T-helper 1 cell treated with Interleukin-12 subunit alpha and Interleukin-12 subunit beta and Interleukin-4 antibody, amounts not matched to agents 30 ng/mL and 1 ng/mL, for 36 hours (primary cell): ENCODE data around the gene BDKRB2. TPM values are rescaled to one million over a fixed set of nuclear protein-coding genes. Genes with fewer than 3 reads are reported as not detected.

Experiments
- intact Hi-C: fragments of 100-400 bp; cut with micrococcal nuclease; formaldehyde crosslinking; loops from one replicate; pipeline ENCODE4 v1.15.1; 2024
- total RNA-seq: library from RNA; stranded (reverse); gene quantifications from 2 replicates; pipeline ENCODE4 v1.2.3, GENCODE V29; 2022

The BDKRB2 gene
- total RNA-seq, 1 donor from 2014 or later = not detected

DNA sequence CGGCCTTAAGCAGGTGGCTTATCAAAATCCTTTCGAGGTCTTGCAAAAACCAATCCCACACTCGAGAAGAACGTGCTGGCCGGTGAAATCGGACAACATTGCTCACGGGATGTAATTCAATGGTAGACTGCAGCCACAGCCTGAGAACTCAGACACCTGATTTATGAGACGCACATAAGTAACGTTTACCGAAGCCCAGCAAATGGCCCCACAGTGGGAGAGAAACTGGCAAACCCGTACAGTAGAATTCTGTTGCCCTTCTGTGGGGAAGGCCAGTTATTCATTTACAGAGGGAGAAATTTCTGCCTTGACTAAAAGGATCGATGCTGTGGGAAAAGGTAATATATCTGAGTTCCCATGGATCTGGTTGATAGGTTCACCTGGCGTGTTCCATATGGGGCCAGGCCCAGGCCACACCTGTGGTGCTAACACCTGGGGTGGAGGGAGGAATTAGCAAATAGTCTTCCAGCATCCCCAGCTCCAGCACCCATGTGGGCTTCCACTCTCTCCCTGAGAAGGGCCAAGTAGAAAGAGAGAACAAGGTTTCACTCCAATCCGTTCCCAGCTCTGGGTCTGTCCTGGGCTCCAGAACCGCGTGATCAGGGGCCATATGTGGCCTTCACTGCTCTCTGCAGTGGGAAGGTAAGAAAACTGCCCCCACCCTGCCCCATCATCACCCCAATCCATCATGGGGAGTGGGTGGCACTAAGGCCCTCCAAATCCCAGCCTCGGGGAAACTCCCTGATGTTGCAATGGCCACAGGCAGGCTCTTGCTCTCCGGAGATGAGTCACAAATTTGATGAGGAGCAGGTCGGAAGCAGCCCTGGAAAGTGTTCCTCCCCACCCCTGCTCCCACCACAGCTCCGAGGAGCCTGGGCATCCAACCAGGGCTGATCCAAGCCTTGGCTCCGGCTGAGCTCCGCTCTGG, 64.1 kb downstream of the BDKRB2 start:
- intact Hi-C loops = loop anchor here (1.0 kb wide), 1 partner anchor 31 kb away; no protein-coding TSS in a partner anchor

DNA sequence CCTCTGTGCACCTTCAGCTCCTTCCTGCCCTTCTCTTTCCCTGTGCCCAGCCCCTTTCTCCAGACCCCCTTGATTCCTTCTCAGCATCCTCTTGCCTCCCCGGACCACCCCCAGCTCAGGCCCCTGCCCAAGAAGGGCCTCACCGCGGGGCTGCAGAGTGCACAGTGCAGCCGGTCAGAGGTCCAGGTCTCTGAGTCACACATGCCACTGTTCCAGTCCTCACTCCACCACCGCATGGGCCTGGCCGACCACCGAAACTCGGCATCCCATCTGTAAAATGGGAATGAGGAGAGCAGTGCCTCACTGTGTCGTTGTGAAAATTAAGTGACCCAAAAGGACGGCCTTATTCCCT, 64.7 kb downstream of the BDKRB2 start:
- intact Hi-C loops = loop anchor here (1.0 kb wide), 1 partner anchor 32 kb away; no protein-coding TSS in a partner anchor

DNA sequence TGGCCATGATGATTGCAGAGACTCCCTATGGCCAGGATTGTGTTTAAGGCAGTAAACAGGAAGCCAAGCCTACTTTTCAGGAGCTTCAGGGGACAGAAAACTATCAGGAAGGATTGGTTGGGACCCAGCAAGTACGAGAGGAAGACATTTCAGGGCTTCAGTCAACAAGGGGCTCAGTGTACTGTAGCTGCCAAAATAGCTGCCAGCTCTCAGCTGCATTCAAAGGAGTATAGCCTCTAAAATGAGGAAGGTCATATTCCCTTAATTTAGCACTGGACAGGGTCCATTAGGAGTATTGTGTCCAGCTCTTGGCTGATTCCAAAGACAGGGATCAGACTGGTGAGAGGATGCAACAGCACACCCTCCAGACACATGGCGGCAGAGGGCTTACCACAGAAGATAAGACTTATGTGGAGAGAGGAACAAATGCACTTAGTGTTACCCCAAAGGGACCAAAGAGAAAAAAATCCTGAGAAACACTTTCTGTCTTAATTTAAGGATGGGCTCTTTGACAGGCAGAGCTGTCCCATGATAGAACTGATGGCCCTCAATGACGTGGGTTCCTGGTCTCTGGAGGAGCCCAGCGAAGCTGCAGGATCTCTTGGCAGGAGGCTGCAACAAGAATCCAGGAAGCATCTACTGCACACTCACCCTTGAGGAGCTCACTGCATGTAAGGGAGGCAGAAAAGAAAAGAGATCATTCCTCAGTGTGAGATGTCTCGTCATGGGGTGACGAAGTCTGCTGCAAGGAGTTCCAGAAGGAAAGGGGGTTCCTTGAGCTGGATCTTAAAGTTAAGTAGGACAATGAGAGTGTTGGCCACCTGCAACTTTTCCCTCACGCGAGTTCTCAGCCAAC, 66.2 kb downstream of the BDKRB2 start:
- intact Hi-C loops = loop anchor here (10.0 kb wide), 1 partner anchor 276 kb away; no protein-coding TSS in a partner anchor

DNA sequence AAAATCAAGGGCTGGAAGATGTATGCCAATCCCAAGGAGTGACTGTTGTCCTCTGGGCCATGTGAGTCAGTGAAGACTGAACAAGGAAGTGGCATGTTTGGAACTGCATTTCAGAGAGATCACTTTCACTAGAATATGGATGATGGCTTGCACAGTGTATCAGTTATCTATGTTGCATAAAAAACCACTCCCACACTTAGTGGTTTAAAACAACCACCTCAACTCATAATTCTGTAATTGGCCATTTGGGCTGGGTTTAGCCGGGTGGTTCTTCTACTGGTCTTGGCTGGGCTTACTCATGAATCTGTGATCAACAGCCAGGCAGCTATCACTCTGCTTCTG, 66.8 kb downstream of the BDKRB2 start:
- intact Hi-C loops = loop anchor here (10.0 kb wide), 1 partner anchor 277 kb away; no protein-coding TSS in a partner anchor

DNA sequence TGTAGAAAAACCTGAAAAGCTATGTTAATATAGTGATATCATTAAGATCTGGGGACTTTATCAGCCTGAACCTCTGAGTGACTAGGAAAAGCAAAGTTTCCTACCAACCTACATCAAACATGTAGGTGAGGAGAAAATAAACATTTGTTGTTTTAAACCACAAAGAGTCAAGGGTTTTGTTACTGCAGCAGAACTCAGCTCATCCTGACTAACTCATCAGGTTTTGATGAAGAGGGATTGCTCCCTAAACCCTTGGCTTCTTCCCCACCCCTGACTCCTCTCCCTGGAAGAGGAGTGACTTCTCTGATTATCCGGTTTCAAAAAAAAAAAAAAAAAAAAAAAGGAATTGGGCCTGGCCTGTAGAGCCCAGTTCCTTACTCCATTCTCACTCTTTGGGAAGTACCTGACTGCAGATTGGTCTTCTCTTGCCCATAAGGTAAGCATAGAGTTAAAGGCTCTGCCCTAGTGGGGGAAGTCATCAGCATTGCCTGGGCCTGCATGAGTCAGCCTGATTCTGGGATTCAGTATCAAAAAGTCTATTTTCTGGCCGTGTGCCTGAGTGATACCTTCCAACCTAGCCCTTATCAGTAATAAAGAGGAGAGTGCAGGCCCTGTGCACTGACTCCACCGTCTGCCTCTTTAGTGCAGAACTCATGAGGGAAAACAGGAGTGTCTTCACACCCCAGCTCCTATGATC, 68.3 kb downstream of the BDKRB2 start:
- intact Hi-C loops = loop anchor here (10.0 kb wide), 1 partner anchor 278 kb away; no protein-coding TSS in a partner anchor

DNA sequence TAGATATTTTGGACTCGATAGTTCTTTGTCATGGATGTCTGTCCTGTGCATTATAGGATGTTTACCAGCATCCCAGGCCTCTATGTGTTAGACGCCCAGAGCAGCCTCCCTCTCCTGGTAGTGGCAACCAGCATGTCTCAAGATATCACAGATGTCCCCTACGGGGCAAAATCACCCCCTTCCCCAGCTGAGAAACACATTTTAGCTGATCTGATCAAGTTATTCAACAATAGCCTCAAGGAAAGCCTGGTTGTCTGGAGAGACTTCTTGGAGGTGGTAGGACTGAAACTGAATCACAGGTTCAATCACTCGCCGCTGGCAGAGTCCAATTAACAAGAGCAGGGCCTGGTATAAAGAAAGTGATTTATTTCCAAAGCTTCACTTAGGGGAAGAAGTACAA, 69.0 kb downstream of the BDKRB2 start:
- intact Hi-C loops = loop anchor here (10.0 kb wide), 1 partner anchor 279 kb away; no protein-coding TSS in a partner anchor

DNA sequence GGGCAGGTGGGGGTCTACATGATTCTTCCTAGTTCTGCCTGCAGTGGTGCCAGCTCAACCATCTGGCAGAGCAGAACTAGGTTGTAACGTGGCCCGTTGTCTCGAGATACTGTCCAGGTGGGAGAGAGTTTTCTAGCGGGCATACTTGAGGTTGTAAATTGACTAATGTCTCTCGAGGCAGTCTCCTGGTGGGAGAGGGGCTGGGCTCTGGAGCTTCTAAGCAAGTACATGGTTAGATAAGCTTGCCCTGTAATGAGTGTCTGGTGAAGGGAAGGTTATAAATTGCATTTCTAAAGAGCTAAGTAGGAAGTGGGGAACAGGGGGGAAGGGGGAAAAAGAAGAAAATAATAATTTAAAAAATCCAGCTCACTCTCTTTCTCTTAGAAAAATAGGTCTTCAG, 69.5 kb downstream of the BDKRB2 start:
- intact Hi-C loops = loop anchor here (10.0 kb wide), 1 partner anchor 279 kb away; no protein-coding TSS in a partner anchor

DNA sequence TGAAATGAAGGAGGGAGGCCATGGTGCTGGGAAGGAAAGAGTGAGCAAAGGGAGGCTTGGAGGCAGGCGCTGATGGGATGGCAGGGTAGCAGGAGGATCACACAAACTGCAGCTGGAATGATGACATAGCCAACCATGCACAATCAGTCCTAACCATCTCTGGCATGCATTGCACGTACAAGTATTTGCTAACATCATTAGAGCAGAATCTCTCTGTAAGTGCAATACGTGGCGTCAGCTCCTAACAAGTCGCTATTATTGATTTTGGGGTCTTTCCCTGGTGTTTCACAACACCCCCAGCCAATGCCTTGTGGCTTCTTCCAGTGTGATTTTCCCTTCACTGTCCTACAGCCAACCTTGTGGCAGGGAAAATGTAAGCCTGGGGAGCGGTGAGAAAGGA, 69.9 kb downstream of the BDKRB2 start:
- intact Hi-C loops = loop anchor here (10.0 kb wide), 1 partner anchor 280 kb away; no protein-coding TSS in a partner anchor

DNA sequence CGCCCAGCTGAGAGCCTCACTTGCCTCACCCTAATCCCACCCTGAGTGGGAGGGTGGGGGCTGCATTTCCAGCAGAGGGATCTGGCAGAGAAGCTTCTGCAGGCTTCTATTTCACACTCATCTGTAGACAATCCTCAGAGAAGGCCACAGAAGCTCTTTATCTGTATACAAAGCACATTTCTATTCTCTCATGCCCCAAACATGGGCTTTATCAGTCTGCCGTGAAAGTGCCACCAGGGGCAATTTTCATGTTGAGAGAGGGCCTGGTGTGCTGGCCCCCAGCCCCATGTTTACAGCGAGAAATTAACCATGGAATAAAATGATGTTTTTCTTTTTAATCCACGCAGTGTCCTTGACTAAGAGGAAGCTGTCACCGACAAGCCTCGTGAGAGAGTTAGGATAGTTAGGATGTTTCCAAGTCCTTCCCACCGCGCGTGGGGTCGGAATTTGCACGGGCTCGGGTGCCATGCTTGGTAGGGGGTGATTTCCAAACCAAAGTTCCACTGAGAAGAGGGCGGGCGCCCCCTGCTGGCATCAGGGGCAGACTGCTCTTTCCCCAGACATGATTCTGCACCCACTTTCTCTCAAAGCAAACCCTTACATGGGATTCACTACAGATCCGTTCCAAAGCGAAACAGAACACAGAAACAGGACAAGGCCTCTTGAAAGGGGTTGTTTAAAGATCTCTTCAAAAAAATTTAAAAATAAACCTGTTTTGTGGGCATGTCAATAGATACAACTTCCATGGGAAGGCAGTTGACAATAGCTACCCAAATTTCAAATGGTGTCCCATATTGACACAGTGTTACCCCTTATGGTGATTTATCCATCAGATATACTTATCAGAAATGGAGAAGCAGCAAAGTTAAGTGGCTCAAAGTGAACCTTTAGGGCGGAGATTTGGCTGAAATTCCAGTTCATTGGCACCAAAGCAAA, 70.8 kb downstream of the BDKRB2 start:
- intact Hi-C loops = loop anchor here (1.0 to 10.0 kb wide), 4 partner anchors 175 to 714 kb away; no protein-coding TSS in a partner anchor

DNA sequence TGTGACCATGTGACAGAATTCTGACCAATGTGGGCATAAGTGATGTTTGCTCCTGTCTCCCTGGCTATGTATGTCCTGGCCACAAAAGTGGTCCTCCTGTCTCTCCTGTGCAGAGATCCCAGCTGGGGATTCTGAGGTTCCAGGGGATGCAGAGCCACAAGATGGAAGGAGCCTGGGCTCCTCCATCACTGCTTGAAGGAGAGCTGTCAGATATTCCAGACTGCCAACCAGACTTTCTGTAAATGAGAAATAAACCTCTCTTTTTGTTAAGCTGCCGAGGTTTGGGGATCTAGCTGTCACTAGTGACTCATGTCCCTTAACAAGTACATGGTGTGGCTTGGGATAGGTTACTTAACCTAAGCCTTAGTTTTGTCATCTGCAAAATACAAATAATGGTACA, 73.3 kb downstream of the BDKRB2 start:
- intact Hi-C loops = loop anchor here (5.0 to 10.0 kb wide), 2 partner anchors 221 to 283 kb away; no protein-coding TSS in a partner anchor

DNA sequence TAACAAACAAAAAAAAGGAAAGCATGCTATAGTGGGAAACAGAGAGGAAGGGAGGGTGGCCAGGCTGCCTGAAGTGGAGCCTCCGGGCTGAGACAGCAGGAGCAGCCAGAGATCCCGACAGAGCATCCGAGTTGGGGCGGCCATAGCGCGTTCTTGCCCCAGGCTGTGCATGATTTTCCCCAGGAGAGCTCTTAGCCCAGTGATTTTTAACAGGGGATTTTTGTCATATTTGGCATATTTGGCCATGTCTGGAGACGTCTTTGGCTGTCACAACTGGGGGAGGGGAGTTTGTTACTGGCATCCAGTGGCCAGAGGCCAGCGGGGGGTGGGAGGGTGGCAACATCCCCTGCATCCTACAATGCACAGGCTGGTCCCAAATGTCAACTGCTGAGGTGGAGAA, 74.9 kb downstream of the BDKRB2 start:
- intact Hi-C loops = loop anchor here (5.0 to 10.0 kb wide), 2 partner anchors 222 to 285 kb away; no protein-coding TSS in a partner anchor

DNA sequence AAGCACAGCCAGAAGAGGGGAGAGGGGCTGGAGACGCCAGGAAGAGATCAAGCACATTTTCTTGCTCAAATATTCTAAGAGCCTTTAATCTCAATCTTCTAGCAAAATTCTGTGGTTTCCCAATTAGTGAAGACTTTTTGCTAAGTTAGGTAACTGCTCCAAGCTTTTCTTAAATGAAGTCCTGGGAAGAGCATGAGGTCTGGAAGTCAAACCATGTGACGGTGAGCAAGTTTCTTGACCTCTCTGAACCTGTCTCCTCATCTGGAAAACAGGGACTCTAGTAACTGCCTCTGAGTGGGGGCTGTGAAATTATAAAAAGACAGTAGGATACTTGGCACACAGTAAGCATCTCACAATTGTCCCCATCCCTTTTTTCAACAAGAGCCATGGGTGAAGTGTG, 75.5 kb downstream of the BDKRB2 start:
- intact Hi-C loops = no loop called here

DNA sequence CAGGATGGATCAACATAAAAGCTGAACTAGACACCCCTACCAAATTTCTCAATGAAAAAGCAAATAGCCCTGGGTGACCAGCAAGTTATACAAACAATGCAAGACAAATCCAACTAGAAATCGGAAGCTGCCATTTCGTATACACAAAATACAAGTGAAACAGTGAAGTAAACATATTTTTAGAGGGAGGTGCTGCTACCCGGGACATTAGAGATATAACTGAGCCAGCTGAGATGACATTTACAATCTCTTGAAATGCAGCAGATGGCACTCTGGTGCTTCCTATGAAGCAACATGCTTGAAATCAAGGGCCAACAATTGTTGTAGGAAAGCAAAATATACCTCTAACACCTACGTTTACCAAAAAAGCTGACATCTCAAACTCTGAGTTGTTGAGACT, 76.8 kb downstream of the BDKRB2 start:
- intact Hi-C loops = no loop called here

DNA sequence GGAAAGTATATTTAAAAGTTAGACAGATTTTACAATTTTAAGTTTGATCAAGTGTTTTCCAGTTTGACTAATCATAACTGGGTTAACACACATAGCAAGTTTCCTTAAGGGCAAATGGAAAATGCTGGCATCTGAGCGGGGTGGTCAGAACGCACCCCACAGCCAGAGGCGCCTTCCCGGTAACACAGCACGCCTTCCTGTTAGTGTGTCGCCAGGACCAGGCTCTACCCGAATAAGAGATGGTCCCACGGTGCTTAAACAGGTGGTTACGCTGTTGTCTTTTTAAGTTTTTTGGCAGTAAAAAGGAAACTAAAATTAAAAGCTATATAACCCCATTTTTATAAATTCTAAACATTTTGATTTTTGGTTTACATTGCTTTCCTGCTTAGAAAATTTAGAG, 79.4 kb downstream of the BDKRB2 start:
- intact Hi-C loops = no loop called here

DNA sequence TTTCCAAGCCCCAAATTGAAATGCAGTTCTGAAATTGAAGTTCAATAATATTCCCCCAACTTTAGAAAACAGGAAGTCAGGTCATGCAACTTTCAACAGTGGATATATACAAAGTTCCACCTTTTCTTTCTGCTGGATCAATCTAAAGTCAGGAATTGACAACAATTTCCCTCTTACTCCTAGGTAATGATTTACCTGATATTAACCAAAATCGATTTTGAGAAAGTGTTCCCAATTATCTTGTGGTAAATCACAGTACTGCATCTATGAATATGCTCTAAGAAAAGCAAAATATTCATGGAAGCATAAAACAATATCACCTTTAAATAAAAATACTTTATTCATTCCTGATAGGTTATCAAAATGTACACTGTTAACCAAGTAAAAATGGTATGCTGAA, 79.8 kb downstream of the BDKRB2 start:
- intact Hi-C loops = no loop called here

DNA sequence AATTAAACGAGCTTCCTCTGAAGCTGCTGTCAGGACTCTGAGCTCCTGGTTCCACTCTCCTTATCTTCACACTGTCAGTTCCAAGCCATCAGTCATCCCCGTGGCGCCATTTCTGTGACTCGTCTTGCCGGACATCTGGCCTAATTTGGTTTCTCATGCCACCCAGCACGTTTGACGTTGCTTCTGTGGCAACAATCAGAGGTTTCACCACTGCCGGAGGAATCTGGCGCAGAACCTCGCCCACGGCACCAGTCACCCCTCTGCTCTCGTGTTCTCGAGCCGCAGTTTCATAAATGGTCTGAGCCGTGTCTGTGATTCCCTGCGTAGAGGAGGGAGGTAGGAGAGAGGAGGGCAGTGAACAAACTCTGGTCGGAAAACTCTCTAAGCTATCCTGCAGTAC, 81.0 kb downstream of the BDKRB2 start:
- intact Hi-C loops = no loop called here

DNA sequence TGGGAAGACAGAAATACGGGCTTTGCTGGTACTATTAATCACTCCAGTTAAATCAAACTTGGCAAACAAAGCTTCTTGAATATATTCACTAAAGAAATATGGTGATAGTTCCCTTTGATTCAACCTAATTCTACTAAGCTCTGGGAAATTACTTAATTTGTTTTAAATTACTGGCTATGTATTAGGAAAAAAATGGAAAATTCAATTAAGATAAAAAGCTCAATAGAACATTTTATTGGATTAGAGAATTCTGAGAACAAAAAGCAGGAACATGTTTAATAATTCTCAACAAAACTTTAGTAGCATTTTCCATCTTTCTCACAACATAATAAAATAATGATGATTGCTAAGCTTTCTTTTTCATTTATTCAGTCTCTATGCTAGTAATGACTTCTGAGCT, 81.6 kb downstream of the BDKRB2 start:
- intact Hi-C loops = no loop called here

DNA sequence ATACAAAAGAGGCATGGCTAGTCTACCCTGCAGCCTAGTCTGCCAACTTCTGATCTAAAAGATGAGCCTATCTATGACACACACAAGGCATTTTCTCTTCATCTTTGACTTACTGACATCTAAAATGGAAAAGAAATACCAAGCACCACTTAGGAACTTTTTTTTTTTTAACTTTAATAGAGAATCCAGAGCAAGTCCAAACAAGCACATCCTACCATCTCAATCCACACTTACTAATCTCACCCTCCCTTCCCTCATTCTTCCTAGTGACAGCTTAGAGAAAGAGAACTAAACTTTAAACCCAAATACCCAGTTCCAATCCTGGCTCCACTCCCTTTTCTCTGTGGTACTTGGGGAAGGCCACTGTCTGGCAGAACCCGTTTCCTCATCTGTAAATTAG, 83.2 kb downstream of the BDKRB2 start:
- intact Hi-C loops = no loop called here
